Loucy (cell line): ENCODE data around the gene CCL18.
"Not testable (repeated sequence)": the region's sequence is repeated elsewhere in the genome, so short reads cannot be mapped to it uniquely, and the experiment has no call there.

Experiments used
- H2AFZ ChIP-seq: fragments of 200-600 bp; sonication (generic); 2 replicates; pipeline ENCODE4 v1.6.0; 2016; ENCODE audit warnings: antibody characterized with exemption, mild to moderate bottlenecking, low read length, moderate library complexity
- H3F3A ChIP-seq: fragments of 200-600 bp; 2 replicates; pipeline ENCODE4 v1.6.0; 2016; ENCODE audit warnings: antibody characterized with exemption, low read depth, mild to moderate bottlenecking
- H3K27me3 ChIP-seq: fragments of 200-600 bp; sonication (generic); 2 replicates; pipeline ENCODE4 v1.6.1; 2014; ENCODE audit warnings: low read length, mild to moderate bottlenecking; ENCODE audit not compliant: insufficient read depth, poor library complexity, severe bottlenecking
- H3K36me3 ChIP-seq: fragments of 200-600 bp; sonication (generic); 2 replicates; pipeline ENCODE4 v1.6.1; 2016; ENCODE audit warnings: low read length; ENCODE audit not compliant: insufficient read depth
- H3K4me1 ChIP-seq: fragments of 200-600 bp; sonication (generic); 2 replicates; pipeline ENCODE4 v1.5.1; 2014; ENCODE audit warnings: low read length, mild to moderate bottlenecking; ENCODE audit not compliant: insufficient read depth, poor library complexity, severe bottlenecking
- H3K4me2 ChIP-seq: fragments of 200-600 bp; sonication (generic); 2 replicates; pipeline ENCODE4 v1.6.0; 2014; ENCODE audit warnings: antibody characterized with exemption, low read length, low read depth, mild to moderate bottlenecking; ENCODE audit not compliant: poor library complexity, severe bottlenecking
- H3K4me3 ChIP-seq: fragments of 200-600 bp; sonication (generic); 2 replicates; pipeline ENCODE4 v1.5.1; 2014; ENCODE audit warnings: low read length, mild to moderate bottlenecking, mixed read lengths; ENCODE audit not compliant: poor library complexity, severe bottlenecking
- H3K79me2 ChIP-seq: fragments of 200-600 bp; sonication (generic); 2 replicates; pipeline ENCODE4 v1.6.1; 2014; ENCODE audit warnings: low read length; ENCODE audit not compliant: insufficient read depth
- H3K9ac ChIP-seq: fragments of 200-600 bp; sonication (generic); 2 replicates; pipeline ENCODE4 v1.6.0; 2014; ENCODE audit warnings: mild to moderate bottlenecking, low read depth, low read length, moderate library complexity; ENCODE audit not compliant: poor library complexity, severe bottlenecking
- H3K9me2 ChIP-seq: fragments of 200-600 bp; sonication (generic); replicated peaks from 2 replicates; pipeline ENCODE4 v1.6.1; 2016; ENCODE audit warnings: low read depth, low read length, mixed read lengths
- H3K9me3 ChIP-seq: fragments of 200-600 bp; sonication (generic); 2 replicates; pipeline ENCODE4 v1.6.1; 2014; ENCODE audit warnings: mild to moderate bottlenecking, antibody characterized with exemption, low read length, low read depth; ENCODE audit not compliant: insufficient read depth
- H4K20me1 ChIP-seq: fragments of 200-600 bp; sonication (generic); 2 replicates; pipeline ENCODE4 v1.6.0; 2014; ENCODE audit warnings: antibody characterized with exemption, low read length, mild to moderate bottlenecking; ENCODE audit not compliant: insufficient read depth, poor library complexity, severe bottlenecking
- EZH2phosphoT487 ChIP-seq: fragments of 200-600 bp; IDR thresholded peaks from 2 replicates; pipeline ENCODE4 v1.6.1; 2018; ENCODE audit warnings: antibody characterized with exemption, mild to moderate bottlenecking, moderate library complexity, borderline replicate concordance
- TF ChIP-seq, protein P1 (sequence below): fragments of 200-600 bp; sonication (generic); conservative IDR thresholded peaks from 2 replicates; pipeline ENCODE4 v1.5.1; 2014; ENCODE audit warnings: mild to moderate bottlenecking, antibody characterized with exemption, low read length

The CCL18 gene

GRCh38 chr17:36120221-36120620 lies 56.1 kb downstream of the CCL18 start:
- Histone ChIP-seq H3F3A (no peaks in the 10 kb centered on the region), H3K9me2 (no peaks in the 10 kb centered on the region), H3K9ac (no peak overlapping the region), H3K4me1 (no peaks in the 10 kb centered on the region), H2AFZ (no peak overlapping the region), H3K4me2 (no peak overlapping the region), H3K4me3 (no peak overlapping the region), H3K36me3 (no peaks in the 10 kb centered on the region), H3K27me3 (no peaks in the 10 kb centered on the region), H3K79me2 (no peaks in the 10 kb centered on the region), H4K20me1 (no peaks in the 10 kb centered on the region), H3K9me3 (peaks cover 2% of the 10 kb centered on the region; the same call in 1 of the 2 replicates)
- TF ChIP-seq EZH2phosphoT487 = no peak
- TF ChIP-seq, protein P1, sequence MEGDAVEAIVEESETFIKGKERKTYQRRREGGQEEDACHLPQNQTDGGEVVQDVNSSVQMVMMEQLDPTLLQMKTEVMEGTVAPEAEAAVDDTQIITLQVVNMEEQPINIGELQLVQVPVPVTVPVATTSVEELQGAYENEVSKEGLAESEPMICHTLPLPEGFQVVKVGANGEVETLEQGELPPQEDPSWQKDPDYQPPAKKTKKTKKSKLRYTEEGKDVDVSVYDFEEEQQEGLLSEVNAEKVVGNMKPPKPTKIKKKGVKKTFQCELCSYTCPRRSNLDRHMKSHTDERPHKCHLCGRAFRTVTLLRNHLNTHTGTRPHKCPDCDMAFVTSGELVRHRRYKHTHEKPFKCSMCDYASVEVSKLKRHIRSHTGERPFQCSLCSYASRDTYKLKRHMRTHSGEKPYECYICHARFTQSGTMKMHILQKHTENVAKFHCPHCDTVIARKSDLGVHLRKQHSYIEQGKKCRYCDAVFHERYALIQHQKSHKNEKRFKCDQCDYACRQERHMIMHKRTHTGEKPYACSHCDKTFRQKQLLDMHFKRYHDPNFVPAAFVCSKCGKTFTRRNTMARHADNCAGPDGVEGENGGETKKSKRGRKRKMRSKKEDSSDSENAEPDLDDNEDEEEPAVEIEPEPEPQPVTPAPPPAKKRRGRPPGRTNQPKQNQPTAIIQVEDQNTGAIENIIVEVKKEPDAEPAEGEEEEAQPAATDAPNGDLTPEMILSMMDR = no peak

DNA sequence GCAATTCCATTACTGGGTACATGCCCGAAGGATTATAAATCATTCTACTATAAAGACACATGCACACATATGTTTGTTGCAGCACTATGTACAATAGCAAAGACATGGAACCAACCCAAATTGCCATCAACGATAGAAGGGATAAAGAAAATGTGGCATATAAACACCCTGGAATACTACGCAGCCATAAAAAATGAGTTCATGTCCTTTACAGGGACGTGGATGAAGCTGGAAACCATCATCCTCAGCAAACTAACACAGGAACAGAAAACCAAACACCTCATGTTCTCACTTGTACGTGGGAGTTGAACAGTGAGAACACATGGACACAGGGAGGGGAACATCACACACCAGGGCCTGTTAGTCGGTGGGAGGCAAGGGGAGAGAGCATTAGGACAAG lies 57.0 kb downstream of the CCL18 start:
- not testable (repeated sequence) for H4K20me1 ChIP-seq, H3K4me3 ChIP-seq, H3K9me2 ChIP-seq, H3F3A ChIP-seq, H2AFZ ChIP-seq, H3K27me3 ChIP-seq, H3K4me2 ChIP-seq, H3K79me2 ChIP-seq, H3K9ac ChIP-seq, H3K36me3 ChIP-seq, H3K4me1 ChIP-seq
- H3K9me3 ChIP-seq = peaks cover 10% of the 10 kb centered on the region; the same call in 1 of the 2 replicates
